GM12878 (cell line): ENCODE results near the gene EML1. TPM values are rescaled to one million over a fixed set of nuclear protein-coding genes. Genes with fewer than 3 reads are reported as not detected.

Source experiments
- ATAC-seq: fragments of 200-7000 bp; cut with Tn5 transposase; 3 replicates; pipeline ENCODE4 v1.9.1; 2020; ENCODE audit warnings: mild to moderate bottlenecking, moderate library complexity
- BruUV-seq: library from RNA; stranded (reverse); fragments of 400-500 nt; replicated peaks from 2 replicates; lab custom pipeline; 2021; lab: Mats Ljungman, UMichigan
- CTCF ChIA-PET: fragments of 300-600 bp; sonication (Branson Sonifier 250); formaldehyde crosslinking; extraction: SDS; loops from one replicate; lab custom pipeline; 2021; ENCODE audit warnings: inconsistent platforms; lab: Yijun Ruan, JAX
- POLR2A ChIA-PET: fragments of 350-600 bp; formaldehyde crosslinking; extraction: SDS; loops from one replicate; lab custom pipeline; 2021; ENCODE audit warnings: inconsistent platforms; lab: Charles Lee
- RAD21 ChIA-PET: fragments of 300-600 bp; sonication (Branson Sonifier 250); formaldehyde crosslinking; loops from one replicate; lab custom pipeline; 2023; ENCODE audit warnings: antibody characterized with exemption; ENCODE audit not compliant: unreplicated experiment; lab: Charles Lee
- SMC1A ChIA-PET: fragments of 300-600 bp; sonication (Branson Sonifier 250); formaldehyde crosslinking; loops from one replicate; lab custom pipeline; 2023; ENCODE audit not compliant: unreplicated experiment, uncharacterized antibody; lab: Charles Lee
- DNase-seq: peaks from one replicate; pipeline ENCODE4 v3.0.0-alpha.2; 2011; ENCODE audit warnings: low read depth, low spot score
- FAIRE-seq: peaks from 3 replicates; lab custom pipeline; 2011; peaks lifted over from hg19 to GRCh38; lab: Jason Lieb, UNC
- H2AFZ ChIP-seq: 2 replicates; pipeline ENCODE4 v1.6.0; 2011; ENCODE audit warnings: low read depth, low read length, control low read depth; ENCODE audit not compliant: control insufficient read depth
- H3K27ac ChIP-seq: 2 replicates; pipeline ENCODE4 v1.5.1; 2011; ENCODE audit warnings: control low read depth; ENCODE audit not compliant: control insufficient read depth, insufficient read depth
- H3K27me3 ChIP-seq, 2 experiments: replicated peaks in 1 of 2; 2 replicates each; pipeline versions ENCODE4 v1.6.0 to v1.6.1; 2011; ENCODE audit warnings: low read length in 1 of 2; ENCODE audit not compliant: control insufficient read depth in 2 of 2, insufficient read depth in 2 of 2
- H3K36me3 ChIP-seq, 2 experiments: 2 replicates each; pipeline ENCODE4 v1.5.1; 2011; ENCODE audit warnings: low read length in 1 of 2; ENCODE audit not compliant: control insufficient read depth in 2 of 2, insufficient read depth in 2 of 2
- H3K4me1 ChIP-seq: 2 replicates; pipeline ENCODE4 v1.6.1; 2011; ENCODE audit warnings: mild to moderate bottlenecking, low read length, moderate library complexity, mixed read lengths; ENCODE audit not compliant: control insufficient read depth, insufficient read depth
- H3K4me2 ChIP-seq: 2 replicates; pipeline ENCODE4 v1.6.0; 2011; ENCODE audit warnings: control low read depth; ENCODE audit not compliant: control insufficient read depth, insufficient read depth
- H3K4me3 ChIP-seq: fragments of 200-600 bp; sonication (generic); 2 replicates; pipeline ENCODE4 v1.5.1; 2016
- H3K79me2 ChIP-seq: 2 replicates; pipeline ENCODE4 v1.6.0; 2011; ENCODE audit warnings: low read length; ENCODE audit not compliant: control insufficient read depth, insufficient read depth
- H3K9ac ChIP-seq: 2 replicates; pipeline ENCODE4 v1.8.0; 2011; ENCODE audit warnings: low read length, control low read depth, mixed read lengths; ENCODE audit not compliant: control insufficient read depth, insufficient read depth
- H3K9me3 ChIP-seq: replicated peaks from 3 replicates; pipeline ENCODE4 v1.5.1; 2011; ENCODE audit warnings: mild to moderate bottlenecking, low read length; ENCODE audit not compliant: control insufficient read depth, insufficient read depth
- H4K20me1 ChIP-seq: 2 replicates; pipeline ENCODE4 v1.6.0; 2011; ENCODE audit not compliant: control insufficient read depth, insufficient read depth
- CHD4 ChIP-seq: fragments of 200-600 bp; sonication (generic); IDR thresholded peaks from 2 replicates; pipeline ENCODE4 v1.6.1; 2016; ENCODE audit warnings: mild to moderate bottlenecking
- HDGF ChIP-seq: fragments of 450-650 bp; IDR thresholded peaks from 2 replicates; pipeline ENCODE4 v1.6.1; 2016; ENCODE audit warnings: antibody characterized with exemption
- MLLT1 ChIP-seq: fragments of 450-650 bp; IDR thresholded peaks from 2 replicates; pipeline ENCODE4 v1.6.1; 2016; ENCODE audit warnings: mild to moderate bottlenecking
- MYB ChIP-seq: fragments of 150-350 bp; IDR thresholded peaks from 2 replicates; pipeline ENCODE4 v1.6.1; 2014; ENCODE audit warnings: mild to moderate bottlenecking, low read depth, low read length, borderline replicate concordance
- NFIC ChIP-seq: IDR thresholded peaks from 2 replicates; pipeline ENCODE4 v1.6.1; 2012; ENCODE audit warnings: low read depth, mild to moderate bottlenecking, inconsistent platforms, low read length, moderate library complexity
- NR2C2 ChIP-seq: IDR thresholded peaks from 2 replicates; pipeline ENCODE4 v1.6.1; 2011; ENCODE audit warnings: borderline replicate concordance, low read depth; ENCODE audit not compliant: control insufficient read depth, insufficient read length
- RAD51 ChIP-seq: fragments of 450-650 bp; IDR thresholded peaks from 2 replicates; pipeline ENCODE4 v1.6.1; 2016; ENCODE audit warnings: moderate library complexity, mild to moderate bottlenecking, inconsistent platforms
- RFX5 ChIP-seq: IDR thresholded peaks from 2 replicates; pipeline ENCODE4 v1.6.1; 2011; ENCODE audit warnings: low read depth, low read length, improper control_type of control experiment
- SMC3 ChIP-seq: IDR thresholded peaks from 2 replicates; pipeline ENCODE4 v1.6.1; 2011; ENCODE audit warnings: low read length, improper control_type of control experiment, borderline replicate concordance
- SUZ12 ChIP-seq: fragments of 200-600 bp; sonication (generic); IDR thresholded peaks from one replicate; pipeline ENCODE4 v1.6.1; 2018; ENCODE audit warnings: antibody characterized with exemption, mild to moderate bottlenecking; ENCODE audit not compliant: unreplicated experiment
- TAF1 ChIP-seq: IDR thresholded peaks from 2 replicates; pipeline ENCODE4 v1.6.1; 2011; ENCODE audit warnings: mild to moderate bottlenecking, low read depth, low read length, borderline replicate concordance
- TARDBP ChIP-seq: IDR thresholded peaks from 2 replicates; pipeline ENCODE4 v1.6.1; 2016; ENCODE audit warnings: borderline replicate concordance
- TCF7 ChIP-seq: IDR thresholded peaks from 2 replicates; pipeline ENCODE4 v1.6.1; 2014; ENCODE audit warnings: antibody characterized with exemption, borderline replicate concordance
- WRNIP1 ChIP-seq: IDR thresholded peaks from 2 replicates; pipeline ENCODE4 v1.6.1; 2011; ENCODE audit warnings: low read depth, low read length, improper control_type of control experiment, borderline replicate concordance
- WGBS: methylation state at CpG from one replicate; pipeline ENCODE4 v1.1.6; 2016; ENCODE audit warnings: low lambda C conversion rate; ENCODE audit not compliant: insufficient replicate concordance, insufficient coverage; ENCODE audit errors: missing lambda C conversion rate; 5-methylcytosine and 5-hydroxymethylcytosine counted together
- in situ Hi-C: fragments of 300-500 bp; cut with MboI; formaldehyde crosslinking; loops from 9 replicates; pipeline ENCODE4 v1.14.3; 2018; ENCODE audit warnings: mixed read lengths
- intact Hi-C: fragments of 100-400 bp; cut with micrococcal nuclease; formaldehyde crosslinking; loops from one replicate; pipeline ENCODE4 v1.14.2; 2022; ENCODE audit not compliant: unreplicated experiment
- polyA plus RNA-seq, 11 experiments: library from polyadenylated mRNA; depleted of rRNA in 4 of 11; unstranded in 6 of 11; stranded (reverse) in 5 of 11; fragments of >200 nt; fragmentation: Nextera tagmentation in 4 of 11; fragmentation: Illumina TruSeq in 1 of 11; extraction: Ambion mirVana in 4 of 11; extraction: Trizol in 1 of 11; gene quantifications; 1 replicate in 1 of 11; 2 replicates in 10 of 11; pipeline versions ENCODE4 v1.2.1 to v1.2.3, GENCODE V29; 2011 to 2016; ENCODE audit warnings: inconsistent platforms in 2 of 11, missing spikeins in 2 of 11, low read depth in 1 of 11
- total RNA-seq, 4 experiments: library from RNA; depleted of rRNA in 3 of 4; stranded (reverse); fragments of >200 nt in 3 of 4; fragmentation: Illumina TruSeq in 1 of 4; extraction: Trizol in 1 of 4; gene quantifications; 2 replicates each; pipeline versions ENCODE4 v1.2.1 to v1.2.3, GENCODE V29; 2013 to 2021

The EML1 gene
- total and polyA plus RNA-seq, 10 of the 15 experiments (the other 5 are each of a cell fraction or from before 2014, with no cell fraction given), result 0.05 to 3.4 (median 0.11) TPM; not detected in 3

DNA sequence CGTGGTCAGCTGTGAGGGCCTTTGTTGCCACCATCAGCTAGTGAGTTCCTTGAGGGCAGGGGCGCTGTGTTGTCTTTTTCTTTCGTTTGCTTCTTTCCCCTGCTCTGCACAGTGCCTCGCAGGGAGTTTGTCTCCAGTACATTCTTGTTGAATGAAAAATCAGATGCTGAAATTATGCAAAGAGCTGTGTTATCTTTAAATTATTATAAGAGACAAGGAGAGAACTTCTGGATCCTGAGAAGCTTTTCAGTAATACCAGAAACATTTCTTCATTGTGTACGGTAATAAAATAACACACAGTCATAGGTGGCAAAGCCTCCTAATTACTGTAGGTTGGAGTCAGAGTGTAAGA, 14.9 kb downstream of the EML1 start:
- no peak overlapping the region for H3K4me2 ChIP-seq
- H3K79me2 ChIP-seq, result no peaks in the 10 kb centered on the region
- POLR2A ChIA-PET, result no interaction called here
- no peaks in the 10 kb centered on the region for H3K4me1 ChIP-seq
- intact Hi-C loops, result no loop called here
- H3K9ac ChIP-seq, result no peak overlapping the region
- H3K27me3 ChIP-seq, result peaks cover 4 to 6% of the 10 kb centered on the region in 2 experiments; a peak in 3 of 4 replicates
- CTCF ChIA-PET, result interaction anchor here (0.6 to 1.1 kb wide), 4 partner anchors 9 to 92 kb away, joined by 3 to 6 read pairs (median 3); no protein-coding TSS in a partner anchor
- H3K9me3 ChIP-seq, result no peaks in the 10 kb centered on the region
- H2AFZ ChIP-seq, result no peak overlapping the region
- H3K27ac ChIP-seq, result no peak overlapping the region
- no TSS peak for BruUV-seq
- SMC1A ChIA-PET, result interaction anchor here (0.9 to 1.2 kb wide), 2 partner anchors 12 to 88 kb away, joined by 3 to 4 read pairs; no protein-coding TSS in a partner anchor
- TF ChIP-seq NR2C2 (no peak), TARDBP (no peak), MLLT1 (no peak), HDGF (no peak), SUZ12 (no peak), RAD51 (no peak), SMC3 (no peak), RFX5 (no peak), TCF7 (no peak), TAF1 (no peak), MYB (no peak), NFIC (no peak), CHD4 (no peak), WRNIP1 (no peak)
- no peaks in the 10 kb centered on the region for H4K20me1 ChIP-seq
- H3K36me3 ChIP-seq, result no peaks in the 10 kb centered on the region
- in situ Hi-C loops, result no loop called here
- RAD21 ChIA-PET, result no interaction called here
- 48% methylated on average over 5 of the region's 5 CpGs for WGBS
- no peak overlapping the region for H3K4me3 ChIP-seq
- FAIRE-seq (no peak), ATAC-seq (no peak), DNase-seq (no peak)
